HepG2 (cell line): Measurements from ENCODE around the gene RHOT2. TPM values are rescaled to one million over a fixed set of nuclear protein-coding genes. Genes with fewer than 3 reads are reported as not detected.

Experiments
- AFF4 ChIP-seq: sonication (generic); formaldehyde crosslinking; IDR thresholded peaks from 2 replicates; pipeline ENCODE4 v1.4.0; 2020; ENCODE audit warnings: missing genetic modification reagents
- ATAD3A ChIP-seq: sonication (generic); formaldehyde crosslinking; IDR thresholded peaks from 2 replicates; pipeline ENCODE4 v1.4.0; 2020; ENCODE audit warnings: missing genetic modification reagents
- CCDC6 ChIP-seq: sonication (generic); formaldehyde crosslinking; IDR thresholded peaks from 2 replicates; pipeline ENCODE4 v1.8.1; 2022; ENCODE audit warnings: mild to moderate bottlenecking, missing genetic modification reagents, moderate library complexity
- MXD4 ChIP-seq: IDR thresholded peaks from 2 replicates; pipeline ENCODE4 v1.6.1; 2016; ENCODE audit warnings: mild to moderate bottlenecking, missing biosample characterization, missing genetic modification reagents
- NFAT5 ChIP-seq: sonication (generic); formaldehyde crosslinking; IDR thresholded peaks from 2 replicates; pipeline ENCODE4 v1.4.0; 2020; ENCODE audit warnings: missing genetic modification reagents
- STAG1 ChIP-seq: sonication (generic); formaldehyde crosslinking; IDR thresholded peaks from 2 replicates; pipeline ENCODE4 v1.4.0; 2020; ENCODE audit warnings: missing genetic modification reagents
- ZFP36 ChIP-seq: fragments of 150-350 bp; IDR thresholded peaks from 2 replicates; pipeline ENCODE4 v1.6.1; 2018; ENCODE audit warnings: borderline replicate concordance, low read length, low read depth; ENCODE audit not compliant: partially characterized antibody
- ZFP36L2 ChIP-seq: sonication (generic); formaldehyde crosslinking; IDR thresholded peaks from 2 replicates; pipeline ENCODE4 v1.4.0; 2020; ENCODE audit warnings: missing genetic modification reagents
- ZFP82 ChIP-seq: sonication (generic); formaldehyde crosslinking; IDR thresholded peaks from 2 replicates; pipeline ENCODE4 v1.5.1; 2020; ENCODE audit warnings: mild to moderate bottlenecking, missing genetic modification reagents, borderline replicate concordance
- ZMAT3 ChIP-seq: sonication (generic); formaldehyde crosslinking; conservative IDR thresholded peaks from 2 replicates; pipeline ENCODE4 v1.7.0; 2021; ENCODE audit warnings: missing genetic modification reagents
- ZNF749 ChIP-seq: sonication (generic); formaldehyde crosslinking; IDR thresholded peaks from 2 replicates; pipeline ENCODE4 v1.8.0; 2022; ENCODE audit warnings: mild to moderate bottlenecking, missing genetic modification reagents, moderate library complexity, borderline replicate concordance
- ZNF780A ChIP-seq: sonication (generic); formaldehyde crosslinking; IDR thresholded peaks from 2 replicates; pipeline ENCODE4 v1.8.0; 2022; ENCODE audit warnings: mild to moderate bottlenecking, missing genetic modification reagents, moderate library complexity
- ZNF816 ChIP-seq: sonication (generic); formaldehyde crosslinking; IDR thresholded peaks from 2 replicates; pipeline ENCODE4 v1.8.0; 2022; ENCODE audit warnings: missing genetic modification reagents, mild to moderate bottlenecking, borderline replicate concordance
- ZZZ3 ChIP-seq: sonication (generic); formaldehyde crosslinking; IDR thresholded peaks from 2 replicates; pipeline ENCODE4 v1.4.0; 2020; ENCODE audit warnings: missing genetic modification reagents, mild to moderate bottlenecking, borderline replicate concordance
- polyA plus RNA-seq, 8 experiments: library from polyadenylated mRNA; depleted of rRNA in 3 of 8; stranded (reverse) in 7 of 8; unstranded in 1 of 8; fragments of >200 nt; fragmentation: Illumina TruSeq in 4 of 8; extraction: Trizol in 4 of 8; gene quantifications; 2 replicates each; pipeline versions ENCODE4 v1.2.1 to v1.2.3, GENCODE V29; 2011 to 2016; ENCODE audit warnings: low read depth in 4 of 8, missing spikeins in 1 of 8, mixed read lengths in 1 of 8; ENCODE audit not compliant: insufficient read depth in 1 of 8
- total RNA-seq, 5 experiments: library from RNA; depleted of rRNA; stranded (reverse); fragments of >200 nt; fragmentation: Illumina TruSeq; extraction: Trizol; gene quantifications; 2 replicates each; pipeline ENCODE4 v1.2.3, GENCODE V29; 2016; ENCODE audit warnings: low read depth in 1 of 5
- TF ChIP-seq, protein P1 (sequence below): IDR thresholded peaks from 2 replicates; pipeline ENCODE4 v1.6.1; 2016; ENCODE audit warnings: control low read depth
- TF ChIP-seq, protein P2 (sequence below): fragments of 450-650 bp; IDR thresholded peaks from 2 replicates; pipeline ENCODE4 v1.6.1; 2017; ENCODE audit warnings: mild to moderate bottlenecking

Gene RHOT2
- total and polyA plus RNA-seq, 2 of the 13 experiments (the other 11 are each of a cell fraction or from before 2014, with no cell fraction given): 63.6 to 76.9 TPM

GRCh38 chr16:667780-668518, at the start of gene RHOT2 (continued):
- peak; percentile 67 for TF ChIP-seq STAG1
- TF ChIP-seq, protein P1, sequence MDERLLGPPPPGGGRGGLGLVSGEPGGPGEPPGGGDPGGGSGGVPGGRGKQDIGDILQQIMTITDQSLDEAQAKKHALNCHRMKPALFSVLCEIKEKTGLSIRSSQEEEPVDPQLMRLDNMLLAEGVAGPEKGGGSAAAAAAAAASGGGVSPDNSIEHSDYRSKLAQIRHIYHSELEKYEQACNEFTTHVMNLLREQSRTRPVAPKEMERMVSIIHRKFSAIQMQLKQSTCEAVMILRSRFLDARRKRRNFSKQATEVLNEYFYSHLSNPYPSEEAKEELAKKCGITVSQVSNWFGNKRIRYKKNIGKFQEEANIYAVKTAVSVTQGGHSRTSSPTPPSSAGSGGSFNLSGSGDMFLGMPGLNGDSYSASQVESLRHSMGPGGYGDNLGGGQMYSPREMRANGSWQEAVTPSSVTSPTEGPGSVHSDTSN (CRISPR knock-in tag): no peak
- TF ChIP-seq ZNF780A (CRISPR knock-in tag): no peak
- no peak for TF ChIP-seq ZNF816
- TF ChIP-seq AFF4: no peak; the same call in 1 of the 2 replicates
- TF ChIP-seq NFAT5 (CRISPR knock-in tag): peak; percentile 38; the same call in 1 of the 2 replicates
- TF ChIP-seq, protein P2, sequence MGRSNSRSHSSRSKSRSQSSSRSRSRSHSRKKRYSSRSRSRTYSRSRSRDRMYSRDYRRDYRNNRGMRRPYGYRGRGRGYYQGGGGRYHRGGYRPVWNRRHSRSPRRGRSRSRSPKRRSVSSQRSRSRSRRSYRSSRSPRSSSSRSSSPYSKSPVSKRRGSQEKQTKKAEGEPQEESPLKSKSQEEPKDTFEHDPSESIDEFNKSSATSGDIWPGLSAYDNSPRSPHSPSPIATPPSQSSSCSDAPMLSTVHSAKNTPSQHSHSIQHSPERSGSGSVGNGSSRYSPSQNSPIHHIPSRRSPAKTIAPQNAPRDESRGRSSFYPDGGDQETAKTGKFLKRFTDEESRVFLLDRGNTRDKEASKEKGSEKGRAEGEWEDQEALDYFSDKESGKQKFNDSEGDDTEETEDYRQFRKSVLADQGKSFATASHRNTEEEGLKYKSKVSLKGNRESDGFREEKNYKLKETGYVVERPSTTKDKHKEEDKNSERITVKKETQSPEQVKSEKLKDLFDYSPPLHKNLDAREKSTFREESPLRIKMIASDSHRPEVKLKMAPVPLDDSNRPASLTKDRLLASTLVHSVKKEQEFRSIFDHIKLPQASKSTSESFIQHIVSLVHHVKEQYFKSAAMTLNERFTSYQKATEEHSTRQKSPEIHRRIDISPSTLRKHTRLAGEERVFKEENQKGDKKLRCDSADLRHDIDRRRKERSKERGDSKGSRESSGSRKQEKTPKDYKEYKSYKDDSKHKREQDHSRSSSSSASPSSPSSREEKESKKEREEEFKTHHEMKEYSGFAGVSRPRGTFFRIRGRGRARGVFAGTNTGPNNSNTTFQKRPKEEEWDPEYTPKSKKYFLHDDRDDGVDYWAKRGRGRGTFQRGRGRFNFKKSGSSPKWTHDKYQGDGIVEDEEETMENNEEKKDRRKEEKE: no peak
- peak; percentile 78; the same call in 1 of the 2 replicates for TF ChIP-seq ZMAT3 (CRISPR knock-in tag)
- peak; percentile 96 for TF ChIP-seq CCDC6 (CRISPR knock-in tag)
- no peak for TF ChIP-seq ZNF749 (CRISPR knock-in tag)
- TF ChIP-seq ZFP82 (CRISPR knock-in tag): no peak
- TF ChIP-seq ZFP36L2 (CRISPR knock-in tag): no peak
- TF ChIP-seq ZZZ3 (CRISPR knock-in tag): no peak; the same call in 1 of the 2 replicates
- no peak for TF ChIP-seq ZFP36
- no peak for TF ChIP-seq ATAD3A
- TF ChIP-seq MXD4 (CRISPR knock-in tag): peak; percentile 74
